GM08714 (cell line): ENCODE data around the gene TCL1B.
A peak's percentile ranks its signal among the peaks of the same experiment; 100 is the strongest.

Experiments
- H3K4me3 ChIP-seq: fragments of 200-500 bp; sonication (Bioruptor generic); 2 replicates; pipeline ENCODE4 v1.5.1; 2014; ENCODE audit warnings: mild to moderate bottlenecking, low read length, inconsistent platforms
- ZNF274 ChIP-seq: IDR thresholded peaks from 2 replicates; pipeline ENCODE4 v1.6.1; 2012; ENCODE audit warnings: mild to moderate bottlenecking, low read depth, low read length

The TCL1B gene

GRCh38 chr14:95679998-95680735 lies 6.1 kb upstream of the TCL1B start:
- TF ChIP-seq ZNF274, result no peak
- H3K4me3 ChIP-seq, result no peak overlapping the region

- no peak overlapping the region for H3K4me3 ChIP-seq
- TF ChIP-seq ZNF274, result no peak
Observed at GRCh38 chr14:95681153-95681552, 5.1 kb upstream of the TCL1B start.

GRCh38 chr14:95683793-95684192 lies 2.4 kb upstream of the TCL1B start:
- no peak overlapping the region for H3K4me3 ChIP-seq
- no peak for TF ChIP-seq ZNF274

GRCh38 chr14:95686935-95687334 lies 709 bp downstream of the TCL1B start:
- TF ChIP-seq ZNF274, result no peak
- H3K4me3 ChIP-seq, result no peak overlapping the region

GRCh38 chr14:95689441-95689840 lies 3.2 kb downstream of the TCL1B start:
- TF ChIP-seq ZNF274, result no peak
- no peak overlapping the region for H3K4me3 ChIP-seq

GRCh38 chr14:95690815-95691214 lies 4.6 kb downstream of the TCL1B start:
- no peak overlapping the region for H3K4me3 ChIP-seq
- no peak for TF ChIP-seq ZNF274

- TF ChIP-seq ZNF274, result no peak
- no peak overlapping the region for H3K4me3 ChIP-seq
Observed at GRCh38 chr14:95691591-95691990, 5.4 kb downstream of the TCL1B start.

- TF ChIP-seq ZNF274, result no peak
- H3K4me3 ChIP-seq, result no peak overlapping the region
Observed at GRCh38 chr14:95692109-95692508, 5.9 kb downstream of the TCL1B start.

- TF ChIP-seq ZNF274, result no peak
- H3K4me3 ChIP-seq, result no peak overlapping the region
Observed at GRCh38 chr14:95695051-95695450, 8.8 kb downstream of the TCL1B start.

- H3K4me3 ChIP-seq, result no peak overlapping the region; the same call in 1 of the 2 replicates
- TF ChIP-seq ZNF274, result no peak
Observed at GRCh38 chr14:95695913-95696312, 9.7 kb downstream of the TCL1B start.

GRCh38 chr14:95696741-95697140 lies 10.5 kb downstream of the TCL1B start:
- no peak overlapping the region for H3K4me3 ChIP-seq
- TF ChIP-seq ZNF274, result no peak

- H3K4me3 ChIP-seq, result peak overlapping the region; percentile 20; the same call in 1 of the 2 replicates
Observed at GRCh38 chr14:95697764-95698163, 11.5 kb downstream of the TCL1B start.

GRCh38 chr14:95698287-95698686 lies 12.1 kb downstream of the TCL1B start:
- TF ChIP-seq ZNF274, result no peak
- no peak overlapping the region for H3K4me3 ChIP-seq

More at GRCh38 chr14:95697764-95698163, 11.5 kb downstream of the TCL1B start:
- TF ChIP-seq ZNF274, result no peak

GRCh38 chr14:95699412-95699811 lies 13.2 kb downstream of the TCL1B start:
- H3K4me3 ChIP-seq, result peak overlapping the region; percentile 15; the same call in 1 of the 2 replicates
- TF ChIP-seq ZNF274, result no peak

- TF ChIP-seq ZNF274, result no peak
- no peak overlapping the region for H3K4me3 ChIP-seq
Observed at GRCh38 chr14:95700221-95700976, 14.2 kb downstream of the TCL1B start.
